Measurements from ENCODE around the gene MLC1. TPM values are rescaled to one million over a fixed set of nuclear protein-coding genes. Genes with fewer than 3 reads are reported as not detected.

MLC1 gene
- 0.19 TPM in 1 of 2 replicates, not detected in the other for total RNA-seq (ENCODE audit: low replicate concordance)
- long read RNA-seq: 0 reads

GRCh38 chr22:50085211-50085972 is at the start of gene MLC1:
TSS of gene MLC1 (minus strand) at chr22:50085426. CDS start at chr22:50084902, 524 bp downstream.
- Mint-ChIP-seq H3K9me3 (no peaks in the 10 kb centered on the region), H3K36me3 (no peaks in the 10 kb centered on the region), H3K4me1 (ENCODE audit: unreplicated experiment) (peaks cover 12% of the 10 kb centered on the region), H3K4me3 (no peak within 1 kb of the TSS), H3K27me3 (peaks cover 13% of the 10 kb centered on the region), H3K27ac (no peak within 1 kb of the TSS)
- no peak for DNase-seq (ENCODE audit: extremely low spot score, unreplicated experiment)
- TF ChIP-seq CTCF (conservative IDR thresholded peaks at IDR 0.05): no peak

- no peak for TF ChIP-seq CTCF (conservative IDR thresholded peaks at IDR 0.05)
- H3K27ac Mint-ChIP-seq: no peak overlapping the region
- no peak overlapping the region for H3K4me3 Mint-ChIP-seq
These were observed 49.3 kb upstream of the MLC1 start for GRCh38 chr22:50134481-50134880.

GRCh38 chr22:50131894-50132293 is 46.7 kb upstream of the MLC1 start:
- H3K27me3 Mint-ChIP-seq: peaks cover 3% of the 10 kb centered on the region
- peaks cover 6% of the 10 kb centered on the region for H3K4me1 Mint-ChIP-seq (ENCODE audit: unreplicated experiment)
- no peaks in the 10 kb centered on the region for H3K9me3 Mint-ChIP-seq
- H3K27ac Mint-ChIP-seq: no peak overlapping the region
- no peak for TF ChIP-seq CTCF (conservative IDR thresholded peaks at IDR 0.05)
- no peaks in the 10 kb centered on the region for H3K36me3 Mint-ChIP-seq
- no peak for DNase-seq (ENCODE audit: extremely low spot score, unreplicated experiment)
- no peak overlapping the region for H3K4me3 Mint-ChIP-seq

More at GRCh38 chr22:50134481-50134880, 49.3 kb upstream of the MLC1 start:
- peaks cover 3% of the 10 kb centered on the region for H3K27me3 Mint-ChIP-seq
- no peaks in the 10 kb centered on the region for H3K36me3 Mint-ChIP-seq
- DNase-seq (ENCODE audit: extremely low spot score, unreplicated experiment): no peak
- H3K4me1 Mint-ChIP-seq (ENCODE audit: unreplicated experiment): peaks cover 6% of the 10 kb centered on the region
- H3K9me3 Mint-ChIP-seq: no peaks in the 10 kb centered on the region

- Mint-ChIP-seq H3K27ac (no peak overlapping the region), H3K27me3 (peaks cover 10% of the 10 kb centered on the region), H3K4me1 (ENCODE audit: unreplicated experiment) (no peaks in the 10 kb centered on the region), H3K36me3 (no peaks in the 10 kb centered on the region), H3K9me3 (no peaks in the 10 kb centered on the region), H3K4me3 (no peak overlapping the region)
- no peak for TF ChIP-seq CTCF (conservative IDR thresholded peaks at IDR 0.05)
- DNase-seq (ENCODE audit: extremely low spot score, unreplicated experiment): no peak
These were observed 44.0 kb upstream of the MLC1 start for GRCh38 chr22:50129121-50129736.

- H3K36me3 Mint-ChIP-seq: no peaks in the 10 kb centered on the region
- H3K4me3 Mint-ChIP-seq: no peak overlapping the region
- no peaks in the 10 kb centered on the region for H3K9me3 Mint-ChIP-seq
- no peaks in the 10 kb centered on the region for H3K4me1 Mint-ChIP-seq (ENCODE audit: unreplicated experiment)
- DNase-seq (ENCODE audit: extremely low spot score, unreplicated experiment): no peak
- no peak overlapping the region for H3K27ac Mint-ChIP-seq
- no peak for TF ChIP-seq CTCF (conservative IDR thresholded peaks at IDR 0.05)
- peaks cover 16% of the 10 kb centered on the region for H3K27me3 Mint-ChIP-seq
These were observed 39.8 kb upstream of the MLC1 start for GRCh38 chr22:50125029-50125428.

All from type B pancreatic cell (in vitro differentiated cells).